ENCODE data around the gene PAN2.
A peak's percentile ranks its signal among the peaks of the same experiment; 100 is the strongest.
"Not testable (repeated sequence)": the region's sequence is repeated elsewhere in the genome, so short reads cannot be mapped to it uniquely, and the experiment has no call there.

PAN2 gene

DNA sequence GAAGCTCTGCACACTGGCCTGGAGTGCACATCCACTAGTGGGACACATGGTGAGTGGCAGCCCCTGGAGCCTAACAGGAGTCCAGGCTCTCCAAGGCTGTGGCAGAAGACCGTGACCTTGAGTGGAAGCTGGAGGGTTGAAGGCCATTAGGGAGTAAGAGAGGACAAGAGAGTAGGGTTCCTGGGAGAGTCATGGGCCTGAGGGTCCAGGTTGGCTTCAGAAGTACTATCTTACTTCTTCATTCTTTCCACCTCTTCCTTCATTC lies 5.3 kb upstream of the PAN2 start:
- DNase-seq = no peak

DNA sequence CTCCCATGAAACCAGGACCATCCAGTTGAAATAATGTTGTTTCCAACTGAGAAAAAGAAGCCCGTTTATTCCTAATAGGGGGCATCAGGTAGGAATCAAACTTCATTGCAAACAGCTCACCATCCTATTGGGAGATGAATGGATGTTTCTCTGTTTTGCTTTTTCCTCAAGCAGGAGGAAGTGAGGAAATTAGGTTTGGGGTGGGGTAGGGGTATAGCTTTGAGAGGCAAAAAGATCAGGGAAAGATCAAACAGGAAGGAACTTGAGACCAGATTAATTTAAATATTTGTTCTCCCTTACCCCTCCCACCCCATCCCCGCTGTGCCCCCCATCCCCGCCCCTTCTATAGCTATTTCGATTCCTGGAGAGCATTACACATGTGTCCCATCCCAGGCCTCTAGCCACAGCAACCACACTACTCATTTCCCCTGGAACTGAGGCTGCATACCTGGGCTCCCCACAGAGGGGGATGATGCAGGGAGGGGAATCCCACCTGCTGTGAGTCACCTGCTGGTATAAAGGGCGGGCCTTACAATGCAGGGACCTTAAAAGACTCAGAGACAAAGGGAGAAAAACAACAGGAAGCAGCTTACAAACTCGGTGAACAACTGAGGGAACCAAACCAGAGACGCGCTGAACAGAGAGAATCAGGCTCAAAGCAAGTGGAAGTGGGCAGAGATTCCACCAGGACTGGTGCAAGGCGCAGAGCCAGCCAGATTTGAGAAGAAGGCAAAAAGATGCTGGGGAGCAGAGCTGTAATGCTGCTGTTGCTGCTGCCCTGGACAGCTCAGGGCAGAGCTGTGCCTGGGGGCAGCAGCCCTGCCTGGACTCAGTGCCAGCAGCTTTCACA lies 4.7 kb upstream of the PAN2 start, which contains the start of gene IL23A:
IL23A (plus strand) TSS at position 577 of the 850 bp plus-strand sequence; CDS start at position 738, 161 bp downstream.
- DNase-seq = peak; percentile 45

DNA sequence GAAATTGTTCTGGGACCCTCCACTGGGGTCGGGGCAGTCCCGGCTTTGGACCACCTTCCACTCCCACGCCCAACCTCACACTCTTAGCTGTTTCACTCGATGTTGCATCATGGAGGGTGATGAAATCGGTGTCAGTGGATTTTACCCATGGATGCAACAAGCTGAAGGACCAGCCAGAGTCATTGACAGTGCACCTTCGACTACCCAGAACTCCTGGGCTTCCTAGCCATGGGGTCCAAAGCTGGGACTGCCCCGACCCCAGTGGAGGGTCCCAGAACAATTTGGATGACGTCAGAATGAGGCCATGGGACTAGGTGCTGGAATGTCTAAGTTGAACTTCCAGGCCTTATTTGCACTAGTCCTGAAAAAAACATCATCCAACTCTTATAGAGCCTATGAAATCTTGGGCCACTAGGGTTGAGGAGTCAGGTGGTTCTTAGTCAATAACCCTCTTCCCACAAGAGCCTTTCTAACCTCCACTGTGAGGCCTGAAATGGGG lies 4.0 kb upstream of the PAN2 start:
- DNase-seq = no peak

DNA sequence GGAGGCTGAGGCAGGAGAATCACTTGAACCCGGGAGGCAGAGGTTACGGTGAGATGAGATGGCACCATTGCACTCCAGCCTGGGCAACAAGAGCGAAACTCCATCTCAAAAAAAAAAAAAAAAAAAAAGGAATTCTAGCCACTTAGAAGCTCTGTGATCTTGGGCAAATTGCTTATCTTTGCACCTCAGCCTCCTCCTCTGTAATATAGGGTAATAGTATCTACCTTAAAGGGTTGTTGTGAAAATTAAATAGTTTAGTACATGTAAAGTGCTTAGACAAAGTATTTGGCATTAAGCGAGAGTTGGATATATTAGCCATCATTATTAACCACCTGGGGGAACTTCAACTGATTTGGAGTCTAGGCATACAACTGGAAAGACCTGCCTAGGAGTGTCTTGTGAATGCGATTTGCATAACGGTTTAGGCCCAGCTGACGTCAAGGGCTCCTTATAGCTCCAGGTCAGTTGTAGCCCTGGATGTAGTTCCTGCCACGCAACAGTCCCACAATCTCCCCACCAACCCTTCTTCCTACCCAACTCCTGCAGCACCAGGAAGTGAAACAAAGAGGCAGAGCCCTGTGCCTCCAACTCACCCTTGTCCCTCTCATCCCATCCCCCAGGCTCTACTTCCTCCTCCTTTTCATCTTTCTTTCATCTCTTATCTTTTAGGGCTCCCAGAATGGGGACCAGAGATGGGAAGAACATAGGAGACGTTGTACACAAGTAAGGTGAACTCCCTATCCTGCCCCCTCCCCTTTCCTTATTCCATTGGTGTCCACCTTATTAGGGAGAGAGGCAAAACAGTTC lies 2.8 kb upstream of the PAN2 start:
- no peak for DNase-seq

DNA sequence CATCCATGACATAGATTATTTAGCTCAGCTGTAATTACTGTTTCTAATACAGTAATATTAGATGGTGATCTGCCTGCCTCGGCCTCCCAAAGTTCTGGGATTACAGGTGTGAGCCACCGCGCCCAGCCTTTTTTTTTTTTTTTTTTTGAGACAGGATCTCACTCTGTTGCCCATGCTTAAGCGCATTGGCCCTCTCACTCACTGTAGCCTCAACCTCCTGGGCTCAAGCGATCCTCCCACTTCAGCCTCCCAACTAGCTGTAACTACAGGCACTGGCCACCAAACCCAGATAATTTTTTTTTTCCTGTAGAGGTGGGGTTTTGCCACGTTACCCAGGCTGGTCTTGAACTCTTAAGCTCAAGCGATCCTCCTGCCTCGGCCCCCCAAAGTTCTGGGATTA lies 1.7 kb upstream of the PAN2 start:
- DNase-seq = not testable (repeated sequence)

DNA sequence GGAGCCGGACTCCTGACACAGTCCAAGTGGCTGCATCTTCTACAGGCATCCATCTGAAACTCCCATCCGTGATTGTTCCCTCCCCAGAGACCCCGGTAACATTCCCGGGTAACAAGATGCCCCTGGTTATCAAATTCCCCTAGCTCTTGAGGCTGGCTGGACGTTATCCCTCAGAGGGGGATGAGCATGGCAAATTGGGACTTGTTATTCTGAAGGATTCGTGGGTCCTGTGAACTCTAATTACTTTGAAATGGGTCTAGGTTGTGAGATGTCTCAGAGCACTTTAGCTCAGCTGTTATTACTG lies 642 bp upstream of the PAN2 start:
- no peak for DNase-seq

DNA sequence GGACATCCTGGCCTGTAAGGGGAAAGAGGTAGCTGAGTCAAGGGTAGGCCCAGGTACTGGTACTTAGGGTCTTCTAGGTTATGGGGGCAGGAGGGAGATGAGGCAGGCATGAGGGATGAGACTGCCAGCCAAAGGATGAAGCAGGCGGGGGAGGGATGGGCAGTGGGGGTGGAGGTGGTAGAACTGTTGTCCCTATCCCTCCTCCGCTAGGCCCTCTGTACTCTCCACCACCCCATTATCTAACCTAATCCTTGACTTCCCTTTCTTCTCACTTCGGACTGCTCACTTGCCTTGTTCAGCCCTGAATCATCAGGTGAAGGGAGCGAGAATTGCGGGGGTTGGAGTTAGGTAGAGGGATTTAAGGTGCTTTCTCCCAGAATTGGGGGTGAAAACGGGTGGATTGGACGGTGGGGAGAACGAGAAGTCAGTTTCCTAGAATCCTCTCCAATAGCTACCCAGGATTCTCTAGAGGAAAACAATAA lies 562 bp downstream of the PAN2 start:
- no peak for DNase-seq

DNA sequence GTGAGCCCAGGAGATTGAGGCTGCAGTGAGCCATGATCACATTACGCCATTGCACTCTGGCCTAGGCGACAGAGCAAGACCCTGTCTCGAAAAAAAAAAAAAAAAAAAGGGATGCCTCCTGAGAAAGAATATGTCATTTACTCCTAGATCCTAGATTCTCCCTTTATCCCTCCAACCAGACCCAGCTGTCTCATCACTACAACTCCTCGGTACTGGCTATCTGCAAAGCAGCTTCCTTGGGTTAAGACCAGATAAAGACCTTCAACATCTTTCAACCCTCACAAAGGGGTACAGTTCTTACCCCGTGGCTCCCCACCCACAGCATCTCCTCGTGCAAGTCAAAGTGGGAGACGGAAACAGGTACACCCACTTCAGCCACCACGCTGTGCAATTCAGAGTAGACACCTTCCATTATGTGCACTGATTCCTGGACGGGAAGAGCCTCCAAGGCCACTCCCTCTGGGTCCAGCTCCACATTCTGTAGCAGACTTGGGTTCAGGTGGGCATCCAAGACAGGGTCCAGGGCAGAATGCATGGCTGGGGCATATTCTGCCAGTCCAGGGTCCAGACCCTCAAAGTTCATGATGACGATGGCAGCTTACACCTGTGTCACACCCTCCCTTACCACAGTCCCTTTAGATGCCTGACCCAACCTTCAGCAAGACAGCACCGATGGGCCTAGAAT lies 1.1 kb downstream of the PAN2 start:
- DNase-seq = no peak

DNA sequence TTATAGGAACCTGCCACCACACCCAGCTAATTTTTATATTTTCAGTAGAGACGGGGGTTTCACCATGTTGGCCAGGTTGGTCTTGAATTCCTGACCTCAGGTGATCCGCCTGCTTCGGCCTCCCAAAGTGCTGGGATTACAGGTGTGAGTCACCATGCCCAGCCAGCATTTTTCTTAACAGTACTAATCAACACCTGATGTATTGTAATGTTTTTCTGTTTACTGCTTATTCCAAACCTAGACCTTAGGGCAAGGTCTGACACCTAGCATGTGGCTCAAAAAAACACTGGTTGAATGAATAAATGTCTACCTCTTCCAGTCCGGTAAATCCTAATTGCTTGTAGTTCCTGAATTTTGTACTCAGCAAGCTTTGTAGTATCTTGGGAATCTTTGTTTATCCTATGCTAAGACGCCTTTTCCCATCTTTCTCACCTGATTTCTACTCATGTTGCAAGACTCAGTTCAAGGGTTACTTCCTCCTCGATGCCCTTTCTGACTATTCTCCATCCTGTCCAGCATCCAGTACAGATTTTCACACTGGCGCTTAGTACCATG lies 2.8 kb downstream of the PAN2 start:
- DNase-seq = no peak

DNA sequence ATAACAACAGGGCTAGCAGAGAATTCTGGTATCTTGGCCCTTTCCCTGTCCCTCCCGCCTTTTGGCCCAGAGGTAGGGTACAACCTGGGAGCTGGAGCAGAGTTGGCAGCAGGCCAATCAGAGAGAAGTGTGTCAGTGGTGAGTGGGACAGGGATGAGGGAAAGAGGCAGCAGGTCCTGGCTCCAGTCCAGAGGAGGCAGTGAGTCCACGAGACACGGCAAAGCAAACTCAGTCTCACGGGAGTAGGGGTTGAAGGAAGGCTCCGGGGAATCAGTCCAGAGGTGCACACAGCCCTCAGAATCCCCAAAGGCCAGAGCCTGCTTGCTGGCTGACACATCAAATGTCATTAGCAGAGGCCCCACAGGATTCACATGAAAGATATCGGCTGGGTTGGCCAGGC lies 7.3 kb downstream of the PAN2 start:
- DNase-seq = peak; percentile 0

DNA sequence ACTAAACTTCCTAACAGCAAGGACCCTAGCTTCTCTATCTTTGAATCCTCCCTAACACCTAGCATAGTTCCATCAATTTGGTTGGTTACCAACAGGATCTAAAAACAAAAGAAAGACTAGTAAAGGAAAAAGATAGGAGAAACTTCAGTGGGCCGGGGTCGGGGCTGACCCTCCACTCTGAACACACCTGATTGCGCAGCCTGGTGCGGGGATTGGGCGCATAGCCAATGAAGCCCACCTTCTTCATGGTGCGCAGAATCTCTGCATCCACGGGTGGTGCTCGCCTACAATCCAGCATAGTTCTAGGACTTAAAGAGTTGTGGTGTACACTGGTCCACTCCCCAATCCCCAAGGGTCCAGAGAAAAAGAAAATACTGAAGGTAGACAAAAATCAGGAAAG lies 7.7 kb downstream of the PAN2 start:
- peak; percentile 0 for DNase-seq

DNA sequence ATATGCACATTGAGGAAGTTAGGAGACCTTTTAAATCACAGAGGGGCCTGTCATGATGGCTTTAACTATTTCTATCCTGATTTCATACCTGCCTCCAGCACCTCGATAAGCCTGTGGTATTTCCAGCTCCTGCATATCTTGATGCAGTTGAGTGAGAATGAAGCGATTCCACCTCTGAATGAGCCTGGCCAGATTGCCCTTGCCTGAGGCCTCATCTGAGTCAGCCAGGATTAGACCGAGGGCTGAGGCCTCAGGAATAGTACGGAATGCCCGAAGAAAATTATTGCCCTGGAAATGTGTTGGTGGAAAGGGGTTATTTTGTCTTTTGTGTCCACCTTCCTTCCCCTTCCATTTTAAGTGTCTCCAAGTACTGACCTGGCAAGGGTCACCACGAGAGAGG lies 9.6 kb downstream of the PAN2 start:
- peak; percentile 0 for DNase-seq

DNA sequence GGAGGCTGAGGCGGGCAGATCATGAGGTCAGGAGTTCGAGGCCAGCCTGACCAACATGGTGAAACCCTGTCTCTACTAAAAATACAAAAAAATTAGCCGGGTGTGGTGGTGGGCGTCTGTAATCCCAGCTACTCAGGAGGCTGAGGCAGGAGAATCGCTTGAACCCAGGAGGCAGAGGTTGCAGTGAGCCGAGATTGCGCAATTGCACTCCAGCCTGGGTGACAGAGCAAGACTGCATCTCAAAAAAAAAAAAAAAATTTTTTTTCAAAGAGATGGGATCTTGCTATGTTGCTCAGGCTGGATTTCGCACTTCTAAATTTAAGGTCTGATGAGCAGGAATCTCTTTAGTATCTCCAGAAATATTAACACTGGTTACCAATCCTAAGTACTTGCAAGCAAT lies 12.2 kb downstream of the PAN2 start:
- not testable (repeated sequence) for DNase-seq

DNA sequence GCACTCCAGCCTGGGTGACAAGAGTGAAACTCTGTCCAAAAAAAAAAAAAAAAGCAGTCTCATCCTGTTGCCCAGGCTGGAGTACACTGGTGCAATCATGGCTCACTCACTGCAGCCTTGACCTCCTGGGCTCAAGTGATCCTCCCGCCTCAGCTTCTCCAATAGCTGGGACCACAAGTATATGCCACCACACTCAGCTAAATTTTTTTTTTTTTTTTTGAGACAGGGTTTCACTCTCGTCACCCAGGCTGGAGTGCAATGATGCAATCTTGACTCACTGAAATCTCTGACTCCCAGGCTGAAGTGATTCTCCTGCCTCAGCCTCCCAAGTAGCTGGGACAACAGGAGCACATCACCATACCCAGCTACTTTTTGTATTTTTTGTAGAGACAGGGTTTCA lies 12.8 kb downstream of the PAN2 start:
- DNase-seq = peak; percentile 0

DNA sequence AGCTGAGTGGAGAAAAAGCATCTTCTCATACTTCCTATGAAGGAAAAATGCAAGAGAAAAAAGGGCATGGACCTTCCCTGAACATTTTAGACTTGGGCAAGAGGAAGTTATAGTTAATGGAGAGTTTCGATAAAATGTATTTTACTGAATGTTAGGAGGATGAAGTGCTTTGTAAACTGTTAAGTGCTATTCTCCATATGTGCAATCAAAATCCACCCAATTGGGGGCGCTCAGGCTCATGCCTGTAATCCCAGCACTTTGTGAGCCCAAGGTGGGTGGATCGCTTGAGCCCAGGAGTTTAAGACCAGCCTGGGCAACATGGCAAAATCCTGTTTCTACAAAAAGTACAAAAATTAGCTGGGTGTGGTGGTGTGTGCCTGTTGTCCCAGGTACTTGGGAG lies 16.1 kb downstream of the PAN2 start:
- DNase-seq = no peak

DNA sequence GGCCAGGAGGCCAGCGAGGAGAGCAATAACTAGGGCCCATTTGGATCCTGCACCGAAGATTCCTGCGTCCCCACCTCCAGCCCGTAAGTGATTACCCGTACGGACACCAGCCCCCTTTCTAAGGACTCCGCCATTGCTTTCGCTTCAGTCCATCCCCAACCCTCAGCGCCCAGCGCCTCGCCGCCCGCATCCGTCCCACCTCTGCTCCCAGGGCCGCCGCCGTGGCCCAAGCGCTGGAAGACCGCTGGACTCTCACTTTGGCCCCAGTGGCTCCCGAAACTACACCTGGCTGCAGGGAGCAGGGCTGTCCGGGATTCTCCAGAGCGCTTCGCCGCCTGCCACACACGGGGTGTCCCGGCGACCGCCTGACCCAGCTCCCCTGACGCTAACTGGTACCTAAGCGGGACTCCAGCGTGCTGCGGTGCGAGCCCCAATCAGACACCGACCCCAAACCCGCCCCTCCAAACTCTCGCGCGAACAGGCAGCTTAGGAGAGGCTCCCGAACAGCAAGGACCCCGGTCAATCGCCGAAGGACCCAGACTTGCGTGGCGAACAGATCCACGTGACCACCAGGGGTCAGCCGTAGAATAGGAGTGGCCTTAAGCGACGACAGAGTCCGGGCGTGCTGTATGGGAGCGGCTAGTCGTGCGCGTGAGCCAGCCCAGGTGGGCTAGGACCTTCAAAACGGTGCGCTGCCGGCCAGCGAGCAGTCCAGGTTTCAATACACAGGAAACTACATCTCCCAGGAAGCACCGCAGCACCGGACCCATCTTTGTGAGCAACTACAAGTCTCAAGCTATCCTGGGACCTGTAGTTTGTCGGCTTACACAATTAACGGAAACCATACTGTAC lies 18.0 kb downstream of the PAN2 start, which contains the start of gene CNPY2:
CNPY2 (minus strand) TSS at position 367 of the 852 bp plus-strand sequence. CDS start 771 bp downstream, outside the sequence.
- peak; percentile 100 for DNase-seq

DNA sequence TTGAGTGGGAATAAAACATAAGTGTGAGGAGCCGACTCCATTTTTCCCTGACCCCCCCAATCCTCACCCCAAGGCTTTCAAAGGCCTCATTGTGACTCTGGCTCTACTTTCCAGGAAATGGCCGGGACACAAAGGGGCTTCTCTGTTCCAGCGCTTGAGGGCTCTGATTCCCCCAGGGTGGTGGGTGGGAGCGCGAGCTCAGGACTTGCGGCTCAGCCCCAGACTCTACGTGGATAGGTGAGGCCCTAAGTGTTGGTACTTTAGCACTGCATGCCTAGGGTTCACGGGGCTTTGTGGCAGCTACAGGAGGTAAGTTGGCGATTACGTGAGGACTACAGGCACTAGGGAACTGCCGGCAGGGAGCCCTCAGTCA lies 18.6 kb downstream of the PAN2 start:
- DNase-seq = peak; percentile 1

DNA sequence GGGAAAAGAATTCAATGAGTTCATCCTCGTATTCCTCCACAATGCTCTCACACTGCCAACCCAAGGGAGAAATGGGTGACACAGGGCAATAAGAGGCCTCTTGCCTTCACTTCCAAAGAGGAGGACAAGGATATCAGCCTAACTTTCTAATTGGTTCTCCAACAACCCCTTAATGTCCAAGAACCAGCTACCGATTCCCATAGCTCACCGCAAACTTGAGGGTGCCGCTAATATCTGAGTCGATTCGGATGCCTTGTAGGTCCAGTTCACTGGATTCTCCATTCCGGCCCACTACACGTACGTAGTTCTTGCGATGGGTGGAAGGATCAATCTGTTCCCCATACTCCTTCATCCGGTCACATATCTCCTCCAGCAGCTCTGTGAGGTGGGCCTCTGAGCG lies 22.8 kb downstream of the PAN2 start:
- peak; percentile 1 for DNase-seq

DNA sequence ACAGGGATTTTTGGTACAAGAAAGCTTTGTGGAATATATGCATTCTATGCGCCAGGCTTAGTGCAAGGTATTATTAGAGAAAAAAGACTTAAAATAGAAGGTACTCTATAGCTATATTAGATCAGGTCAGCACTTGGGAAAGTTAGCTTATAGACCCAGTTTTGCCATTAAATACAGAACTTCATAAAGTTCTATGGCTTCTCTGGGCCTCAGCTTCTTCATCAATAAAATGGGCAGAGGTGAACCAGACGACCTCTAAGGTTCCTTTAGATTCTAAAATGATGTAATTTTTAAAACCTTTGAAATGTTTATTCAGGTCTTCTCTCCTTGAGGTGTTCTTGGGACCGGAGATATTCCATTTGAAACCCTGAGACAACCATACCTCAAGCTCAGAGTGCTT lies 25.1 kb downstream of the PAN2 start:
- DNase-seq = peak; percentile 0

DNA sequence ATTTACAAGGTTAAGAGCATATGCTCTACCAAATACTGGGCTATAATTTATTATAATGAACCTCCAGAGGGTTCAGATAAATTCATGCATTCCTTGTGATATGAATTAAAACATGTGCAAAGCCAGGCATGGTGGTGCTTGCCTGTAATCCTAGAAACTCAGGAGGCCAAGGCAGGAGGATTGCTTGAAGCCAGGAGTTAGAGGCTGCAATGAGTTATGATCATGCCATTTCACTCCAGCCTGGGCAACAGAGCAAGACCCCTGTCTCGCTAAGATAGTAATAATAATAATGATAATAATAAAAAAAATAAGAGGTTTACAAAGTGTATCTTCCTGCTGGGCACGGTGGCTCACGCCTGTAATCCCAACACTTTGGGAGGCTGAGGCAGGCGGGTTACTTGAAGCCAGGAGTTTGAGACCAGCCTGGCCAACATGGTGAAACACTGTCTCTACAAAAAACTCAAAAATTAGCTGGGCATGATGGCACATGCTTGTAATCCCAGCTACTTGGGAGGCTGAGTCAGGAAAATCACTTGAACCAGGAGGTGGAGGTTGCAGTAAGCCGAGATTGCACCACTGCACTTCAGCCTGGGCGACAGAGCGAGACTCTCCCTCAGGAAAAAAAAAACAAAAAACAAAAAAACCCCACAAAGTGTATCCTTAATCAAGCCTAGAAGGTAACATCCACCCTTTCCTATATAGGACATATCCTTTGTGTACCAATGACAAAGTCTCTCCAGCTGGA lies 26.4 kb downstream of the PAN2 start:
- DNase-seq = peak; percentile 0

DNA sequence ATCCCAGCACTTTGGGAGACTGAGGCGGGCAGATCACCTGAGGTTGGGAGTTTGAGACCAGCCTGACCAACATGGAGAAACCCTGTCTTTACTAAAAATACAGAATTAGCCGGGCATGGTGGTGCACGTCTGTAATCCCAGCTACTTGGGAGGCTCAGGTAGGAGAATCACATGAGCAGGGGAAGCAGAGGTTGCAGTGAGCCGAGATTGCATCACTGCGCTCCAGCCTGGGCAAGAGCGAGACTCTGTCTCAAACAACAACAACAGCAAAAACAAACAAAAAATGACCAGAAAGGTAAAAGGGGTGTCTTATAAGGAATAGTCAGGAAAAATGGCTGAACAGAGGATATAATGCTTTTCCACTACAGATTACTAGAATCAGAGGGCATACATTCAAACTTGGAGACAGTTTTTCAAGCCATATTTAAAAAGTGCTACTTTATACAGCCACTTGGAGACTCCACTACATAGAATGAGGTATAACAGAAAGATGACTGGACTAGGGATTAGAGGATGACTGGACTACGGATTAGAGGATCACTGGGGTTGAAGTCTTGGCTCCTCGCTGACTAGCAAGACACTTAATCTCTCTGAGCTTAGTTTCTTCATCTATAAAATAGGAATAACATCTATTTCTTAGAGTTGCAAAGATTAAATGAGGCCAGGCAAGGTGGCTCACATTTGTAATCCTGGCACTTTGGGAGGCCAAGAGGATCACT lies 28.8 kb downstream of the PAN2 start:
- DNase-seq = no peak

Measured in NCI-H226 (cell line).